H1 (cell line): ENCODE measurements around the gene ANGPTL8. TPM values are rescaled to one million over a fixed set of nuclear protein-coding genes. Genes with fewer than 3 reads are reported as not detected.

Experiments
- CTCF ChIA-PET: fragments of 300-600 bp; sonication (Branson Sonifier 250); formaldehyde crosslinking; loops from one replicate; lab custom pipeline; 2021; ENCODE audit not compliant: partially characterized antibody; lab: Charles Lee
- POLR2A ChIA-PET: fragments of 300-600 bp; sonication (Branson Sonifier 250); formaldehyde crosslinking; loops from one replicate; lab custom pipeline; 2021; ENCODE audit warnings: inconsistent platforms; ENCODE audit not compliant: partially characterized antibody; lab: Charles Lee
- DNase-seq, 2 experiments: peaks; one replicate each; pipeline versions ENCODE4 v3.0.0 to v3.0.0-alpha.2; 2010 to 2022; ENCODE audit warnings: low spot score in 2 of 2, low read depth in 1 of 2, mixed read lengths in 1 of 2
- FAIRE-seq: peaks from 2 replicates; lab custom pipeline; 2011; peaks lifted over from hg19 to GRCh38; lab: Jason Lieb, UNC
- H2AFZ ChIP-seq: 2 replicates; pipeline ENCODE4 v1.8.1; 2012; ENCODE audit warnings: low read length, inconsistent platforms
- H2AK5ac ChIP-seq: 2 replicates; pipeline ENCODE4 v1.6.1; 2013; ENCODE audit warnings: low read depth, low read length
- H2BK120ac ChIP-seq: replicated peaks from 2 replicates; pipeline ENCODE3; 2013; ENCODE audit warnings: low read depth, low read length, inconsistent platforms
- H2BK12ac ChIP-seq: 2 replicates; pipeline ENCODE4 v1.6.1; 2013; ENCODE audit warnings: low read depth, low read length
- H2BK15ac ChIP-seq: 2 replicates; pipeline ENCODE4 v1.6.1; 2013; ENCODE audit warnings: low read length
- H2BK20ac ChIP-seq: 2 replicates; pipeline ENCODE4 v1.6.1; 2013; ENCODE audit warnings: low read length
- H2BK5ac ChIP-seq: 2 replicates; pipeline ENCODE4 v1.6.1; 2013; ENCODE audit warnings: low read depth, low read length
- H3K14ac ChIP-seq: 2 replicates; pipeline ENCODE4 v1.6.1; 2013; ENCODE audit warnings: inconsistent platforms; ENCODE audit not compliant: insufficient read length
- H3K18ac ChIP-seq: 2 replicates; pipeline ENCODE4 v1.6.1; 2013; ENCODE audit warnings: low read length; ENCODE audit errors: extremely low read depth
- H3K23ac ChIP-seq: 2 replicates; pipeline ENCODE4 v1.6.1; 2013; ENCODE audit warnings: inconsistent platforms; ENCODE audit not compliant: insufficient read length
- H3K23me2 ChIP-seq: 2 replicates; pipeline ENCODE4 v1.6.1; 2013; ENCODE audit warnings: low read depth, low read length
- H3K27ac ChIP-seq: 2 replicates; pipeline ENCODE4 v1.6.1; 2011; ENCODE audit warnings: low read depth, low read length, inconsistent platforms
- H3K27me3 ChIP-seq, 4 experiments: replicated peaks in 1 of 4; 1 replicate in 1 of 4; 2 replicates in 3 of 4; pipeline versions ENCODE4 v1.6.1 to v1.8.1; 2011 to 2013; ENCODE audit warnings: low read length in 3 of 4, mild to moderate bottlenecking in 3 of 4, inconsistent platforms in 2 of 4, mixed read lengths in 2 of 4, moderate library complexity in 1 of 4; ENCODE audit not compliant: control insufficient read depth in 3 of 4, insufficient read depth in 3 of 4; ENCODE audit errors: extremely low read depth in 1 of 4
- H3K36me3 ChIP-seq, 4 experiments: 2 replicates each; pipeline versions ENCODE4 v1.6.1 to v1.8.1; 2011 to 2013; ENCODE audit warnings: mild to moderate bottlenecking in 4 of 4, low read length in 3 of 4, moderate library complexity in 2 of 4, control low read depth in 1 of 4, inconsistent platforms in 1 of 4; ENCODE audit not compliant: insufficient read depth in 4 of 4, control insufficient read depth in 2 of 4
- H3K4ac ChIP-seq: replicated peaks from 2 replicates; pipeline ENCODE3; 2013; ENCODE audit warnings: low read length, low read depth, mixed read lengths, inconsistent platforms; ENCODE audit not compliant: insufficient read length
- H3K4me1 ChIP-seq, 4 experiments: replicated peaks in 1 of 4; 1 replicate in 1 of 4; 2 replicates in 3 of 4; pipeline versions ENCODE4 v1.6.1 to v1.8.1; 2011 to 2013; ENCODE audit warnings: low read length in 3 of 4, inconsistent platforms in 2 of 4, mixed read lengths in 1 of 4; ENCODE audit not compliant: insufficient read depth in 4 of 4, control insufficient read depth in 3 of 4
- H3K4me2 ChIP-seq, 2 experiments: 2 replicates each; pipeline versions ENCODE4 v1.6.1 to v1.8.1; 2011 to 2013; ENCODE audit warnings: low read depth in 2 of 2, low read length in 2 of 2, control low read depth in 1 of 2, inconsistent platforms in 1 of 2, mild to moderate bottlenecking in 1 of 2; ENCODE audit not compliant: insufficient read depth in 1 of 2
- H3K4me3 ChIP-seq, 4 experiments: fragments of 200-600, 300-600 bp in 1 of 4; sonication (generic), shearing (Covaris generic), sonication (Bioruptor Twin) in 1 of 4; 2 replicates each; pipeline versions ENCODE4 v1.5.1 to v1.8.1; 2011 to 2016; ENCODE audit warnings: low read length in 4 of 4, low read depth in 3 of 4, control low read depth in 2 of 4, inconsistent platforms in 2 of 4, mild to moderate bottlenecking in 2 of 4, mixed read lengths in 1 of 4, moderate library complexity in 1 of 4; ENCODE audit not compliant: insufficient read depth in 2 of 4; ENCODE audit errors: extremely low read depth in 1 of 4
- H3K56ac ChIP-seq: replicated peaks from 2 replicates; pipeline ENCODE3; 2013; ENCODE audit warnings: low read depth, mild to moderate bottlenecking, mixed read lengths, low read length, inconsistent platforms; ENCODE audit not compliant: insufficient read length
- H3K79me1 ChIP-seq: 2 replicates; pipeline ENCODE4 v1.6.1; 2013; ENCODE audit warnings: low read depth, low read length, control low read depth
- H3K79me2 ChIP-seq, 2 experiments: 2 replicates each; pipeline versions ENCODE4 v1.6.1 to v1.8.1; 2012 to 2013; ENCODE audit warnings: low read length in 2 of 2, mild to moderate bottlenecking in 2 of 2, inconsistent platforms in 1 of 2; ENCODE audit not compliant: insufficient read depth in 2 of 2, control insufficient read depth in 1 of 2
- H3K9ac ChIP-seq, 4 experiments: replicated peaks in 1 of 4; 1 replicate in 1 of 4; 2 replicates in 3 of 4; pipeline versions ENCODE4 v1.6.1 to v1.8.1; 2011 to 2013; ENCODE audit warnings: low read depth in 3 of 4, low read length in 3 of 4, control low read depth in 2 of 4, mild to moderate bottlenecking in 2 of 4, moderate library complexity in 2 of 4, inconsistent platforms in 1 of 4; ENCODE audit errors: extremely low read depth in 1 of 4
- H3K9me3 ChIP-seq, 2 experiments: 2 replicates each; pipeline versions ENCODE4 v1.6.1 to v1.8.1; 2012 to 2013; ENCODE audit warnings: mild to moderate bottlenecking in 2 of 2, moderate library complexity in 2 of 2, control low read depth in 1 of 2, inconsistent platforms in 1 of 2, low read depth in 1 of 2, low read length in 1 of 2, mixed read lengths in 1 of 2; ENCODE audit not compliant: insufficient read depth in 2 of 2
- H4K20me1 ChIP-seq, 2 experiments: replicated peaks in 1 of 2; 2 replicates each; pipeline versions ENCODE3 to v1.8.1; 2011 to 2013; ENCODE audit warnings: inconsistent platforms in 2 of 2, low read length in 2 of 2, mild to moderate bottlenecking in 1 of 2; ENCODE audit not compliant: insufficient read depth in 2 of 2, control insufficient read depth in 1 of 2
- H4K5ac ChIP-seq: 2 replicates; pipeline ENCODE4 v1.6.1; 2013; ENCODE audit warnings: low read length, low read depth, mixed read lengths, inconsistent platforms; ENCODE audit not compliant: insufficient read length
- H4K8ac ChIP-seq: 2 replicates; pipeline ENCODE4 v1.8.0; 2013; ENCODE audit warnings: mild to moderate bottlenecking, moderate library complexity, low read length, inconsistent platforms; ENCODE audit not compliant: insufficient read depth; ENCODE audit errors: extremely low read depth
- H4K91ac ChIP-seq: replicated peaks from 2 replicates; pipeline ENCODE3; 2013; ENCODE audit warnings: low read length, mixed read lengths, inconsistent platforms; ENCODE audit not compliant: insufficient read length
- BRCA1 ChIP-seq: IDR thresholded peaks from 2 replicates; pipeline ENCODE4 v1.6.1; 2012; ENCODE audit warnings: low read depth, low read length, improper control_type of control experiment
- MAFK ChIP-seq: IDR thresholded peaks from 2 replicates; pipeline ENCODE4 v1.6.1; 2012; ENCODE audit warnings: low read depth, mild to moderate bottlenecking, improper control_type of control experiment, low read length
- RFX5 ChIP-seq: IDR thresholded peaks from 2 replicates; pipeline ENCODE4 v1.6.1; 2011; ENCODE audit warnings: low read depth, low read length, improper control_type of control experiment, borderline replicate concordance
- SIX5 ChIP-seq: IDR thresholded peaks from 2 replicates; pipeline ENCODE4 v1.6.1; 2011; ENCODE audit warnings: mild to moderate bottlenecking, low read depth, low read length
- SUZ12 ChIP-seq: fragments of 200-600 bp; sonication (generic); IDR thresholded peaks from 2 replicates; pipeline ENCODE4 v1.6.1; 2012; ENCODE audit warnings: mild to moderate bottlenecking, inconsistent platforms, low read length, moderate library complexity, mixed read lengths
- WGBS, 2 experiments: shearing (Covaris generic) in 1 of 2; methylation state at CpG; one replicate each; pipeline versions ENCODE4 v1.1.6 to v1.1.7; 2013 to 2015; ENCODE audit warnings: low lambda C conversion rate in 2 of 2, mixed read lengths in 2 of 2, inconsistent platforms in 1 of 2, low coverage in 1 of 2, missing lambda C conversion rate in 1 of 2; ENCODE audit not compliant: insufficient replicate concordance in 2 of 2, insufficient coverage in 1 of 2, insufficient read length in 1 of 2; ENCODE audit errors: extremely low coverage in 1 of 2, missing lambda C conversion rate in 1 of 2; 5-methylcytosine and 5-hydroxymethylcytosine counted together
- polyA plus RNA-seq, 7 experiments: library from polyadenylated mRNA; depleted of rRNA in 3 of 7; stranded (reverse) in 5 of 7; unstranded in 2 of 7; fragments of >200 nt in 5 of 7; fragments of 200-250 nt in 2 of 7; gene quantifications; 1 replicate in 5 of 7; 2 replicates in 1 of 7; 4 replicates in 1 of 7; pipeline versions ENCODE4 v1.2.1 to v1.2.3, GENCODE V29; 2011 to 2013; ENCODE audit warnings: missing spikeins in 2 of 7, mixed read lengths in 2 of 7
- total RNA-seq: library from RNA; stranded (reverse); fragmentation: NEBNext Ultra II Directional; extraction: Animal tissue kit (Norgen Biotek cat#: 25700); gene quantifications from 2 replicates; pipeline ENCODE4 v1.2.1, GENCODE V29; 2021

ANGPTL8 gene
- total and polyA plus RNA-seq, 2 of the 8 experiments (the other 6 are each of a cell fraction or from before 2014, with no cell fraction given), result not detected

GRCh38 chr19:11274533-11275086, 35.2 kb downstream of the ANGPTL8 start:
- no peaks in the 10 kb centered on the region for H3K79me2 ChIP-seq
- H3K9me3 ChIP-seq, result peaks cover 0 to 11% of the 10 kb centered on the region in 2 experiments; a peak in 1 of 4 replicates
- H3K14ac ChIP-seq, result no peak overlapping the region
- FAIRE-seq, result no peak
- no peak overlapping the region for H3K23ac ChIP-seq
- 0 out of 4 replicates have a peak overlapping the region, but pooled peaks of 1 of the 2 experiments have one; percentile 34 for H3K4me2 ChIP-seq
- no peak overlapping the region for H3K4ac ChIP-seq
- H4K5ac ChIP-seq, result no peak overlapping the region
- TF ChIP-seq MAFK, result no peak
- TF ChIP-seq SUZ12, result no peak
- no peak for TF ChIP-seq SIX5
- no peak for TF ChIP-seq BRCA1
- no peak for TF ChIP-seq RFX5
- CTCF ChIA-PET, result interaction anchor here (0.8 to 3.9 kb wide), 8 partner anchors 9 to 208 kb away, joined by 3 to 16 read pairs (median 4); partner anchors contain the start of gene DOCK6
- H3K4me1 ChIP-seq, result peaks cover 0 to 4% (median 2%) of the 10 kb centered on the region in 4 experiments; a peak in 4 of 7 replicates
- no peaks in the 10 kb centered on the region for H3K23me2 ChIP-seq
- H2BK120ac ChIP-seq, result no peak overlapping the region
- no peak overlapping the region for H2BK15ac ChIP-seq
- POLR2A ChIA-PET, result interaction anchor here (0.6 to 1.9 kb wide), 3 partner anchors 12 to 122 kb away, joined by 3 to 5 read pairs (median 4); partner anchors contain the start of gene DOCK6
- WGBS, 2 experiments, result 58% methylated on average over 4 of the region's 4 CpGs; no CpG with 5 or more reads in 1 of the 2 experiments
- no peak overlapping the region for H3K18ac ChIP-seq
- no peak overlapping the region for H2BK20ac ChIP-seq
- H3K79me1 ChIP-seq, result no peaks in the 10 kb centered on the region
- H2BK12ac ChIP-seq, result no peak overlapping the region
- H2AK5ac ChIP-seq, result no peak overlapping the region
- H4K8ac ChIP-seq, result no peak overlapping the region
- no peak overlapping the region for H4K91ac ChIP-seq
- H3K56ac ChIP-seq, result no peak overlapping the region
- no peak overlapping the region for H3K27ac ChIP-seq
- no peaks in the 10 kb centered on the region for H3K27me3 ChIP-seq
- DNase-seq, result no peak
- no peaks in the 10 kb centered on the region for H3K36me3 ChIP-seq
- H4K20me1 ChIP-seq, result no peaks in the 10 kb centered on the region
- no peak overlapping the region for H2BK5ac ChIP-seq
- no peak overlapping the region for H3K4me3 ChIP-seq
- no peak overlapping the region for H3K9ac ChIP-seq
- no peak overlapping the region for H2AFZ ChIP-seq
